OCI-LY1 (cell line): Measurements from ENCODE around the gene ANKRD13B.

Source experiments
- H2AFZ ChIP-seq: fragments of 200-600 bp; sonication (generic), shearing (Covaris generic); 2 replicates; pipeline ENCODE4 v1.6.0; 2014; ENCODE audit warnings: antibody characterized with exemption, mild to moderate bottlenecking, low read length
- H3F3A ChIP-seq: fragments of 200-600 bp; sonication (generic), shearing (Covaris generic); 2 replicates; pipeline ENCODE4 v1.6.0; 2014; ENCODE audit warnings: mild to moderate bottlenecking, antibody characterized with exemption, low read length, moderate library complexity; ENCODE audit not compliant: insufficient read depth
- H3K27ac ChIP-seq: fragments of 200-600 bp; sonication (generic); 2 replicates; pipeline ENCODE4 v1.5.1; 2014; ENCODE audit warnings: low read length, mixed run types, mild to moderate bottlenecking, low read depth; ENCODE audit not compliant: poor library complexity, severe bottlenecking
- H3K27me3 ChIP-seq: fragments of 200-600 bp; sonication (generic); 2 replicates; pipeline ENCODE4 v1.6.0; 2014; ENCODE audit warnings: antibody characterized with exemption, mild to moderate bottlenecking, low read length, moderate library complexity; ENCODE audit not compliant: insufficient read depth
- H3K36me3 ChIP-seq: fragments of 200-600 bp; sonication (generic); 2 replicates; pipeline ENCODE4 v1.6.1; 2014; ENCODE audit warnings: mild to moderate bottlenecking, antibody characterized with exemption, low read length, moderate library complexity, mixed read lengths; ENCODE audit not compliant: insufficient read depth
- H3K4me1 ChIP-seq: fragments of 200-600 bp; sonication (generic); 2 replicates; pipeline ENCODE4 v1.5.1; 2014; ENCODE audit warnings: mild to moderate bottlenecking, low read length, moderate library complexity; ENCODE audit not compliant: insufficient read depth, severe bottlenecking
- H3K4me2 ChIP-seq: fragments of 200-600 bp; sonication (generic), shearing (Covaris generic); 2 replicates; pipeline ENCODE4 v1.6.1; 2014; ENCODE audit warnings: low read length
- H3K4me3 ChIP-seq: fragments of 200-600 bp; sonication (generic); 2 replicates; pipeline ENCODE4 v1.5.1; 2014; ENCODE audit warnings: low read length, low read depth, mild to moderate bottlenecking, mixed read lengths; ENCODE audit not compliant: poor library complexity, severe bottlenecking
- H3K79me2 ChIP-seq: fragments of 200-600 bp; shearing (Covaris generic); 2 replicates; pipeline ENCODE4 v1.6.1; 2016; ENCODE audit warnings: mixed run types, low read length, mixed read lengths; ENCODE audit not compliant: insufficient read depth
- H3K9ac ChIP-seq: fragments of 200-600 bp; sonication (generic), shearing (Covaris generic); 2 replicates; pipeline ENCODE4 v1.6.1; 2014; ENCODE audit warnings: mild to moderate bottlenecking, low read length, mixed read lengths
- H3K9me2 ChIP-seq: fragments of 200-600 bp; sonication (generic), shearing (Covaris generic); 2 replicates; pipeline ENCODE4 v1.6.1; 2014; ENCODE audit warnings: low read depth, mild to moderate bottlenecking, low read length, mixed read lengths
- H3K9me3 ChIP-seq: fragments of 200-600 bp; shearing (Covaris generic); 2 replicates; pipeline ENCODE4 v1.6.1; 2014; ENCODE audit warnings: low read length, mixed read lengths
- H4K20me1 ChIP-seq: fragments of 200-600 bp; sonication (generic), shearing (Covaris generic); 2 replicates; pipeline ENCODE4 v1.6.0; 2016; ENCODE audit warnings: mild to moderate bottlenecking, low read length; ENCODE audit not compliant: insufficient read depth
- CTCF ChIP-seq: fragments of 200-600 bp; sonication (generic), shearing (Covaris generic); IDR thresholded peaks from 2 replicates; pipeline ENCODE4 v1.5.1; 2017; ENCODE audit warnings: mild to moderate bottlenecking, antibody characterized with exemption, low read length, moderate library complexity, mixed read lengths
- EZH2 ChIP-seq: fragments of 200-600 bp; sonication (generic), shearing (Covaris generic); IDR thresholded peaks from 2 replicates; pipeline ENCODE4 v1.8.0; 2017; ENCODE audit warnings: borderline replicate concordance, mixed run types, mild to moderate bottlenecking, antibody characterized with exemption, low read length, moderate library complexity, mixed read lengths

The ANKRD13B gene

DNA sequence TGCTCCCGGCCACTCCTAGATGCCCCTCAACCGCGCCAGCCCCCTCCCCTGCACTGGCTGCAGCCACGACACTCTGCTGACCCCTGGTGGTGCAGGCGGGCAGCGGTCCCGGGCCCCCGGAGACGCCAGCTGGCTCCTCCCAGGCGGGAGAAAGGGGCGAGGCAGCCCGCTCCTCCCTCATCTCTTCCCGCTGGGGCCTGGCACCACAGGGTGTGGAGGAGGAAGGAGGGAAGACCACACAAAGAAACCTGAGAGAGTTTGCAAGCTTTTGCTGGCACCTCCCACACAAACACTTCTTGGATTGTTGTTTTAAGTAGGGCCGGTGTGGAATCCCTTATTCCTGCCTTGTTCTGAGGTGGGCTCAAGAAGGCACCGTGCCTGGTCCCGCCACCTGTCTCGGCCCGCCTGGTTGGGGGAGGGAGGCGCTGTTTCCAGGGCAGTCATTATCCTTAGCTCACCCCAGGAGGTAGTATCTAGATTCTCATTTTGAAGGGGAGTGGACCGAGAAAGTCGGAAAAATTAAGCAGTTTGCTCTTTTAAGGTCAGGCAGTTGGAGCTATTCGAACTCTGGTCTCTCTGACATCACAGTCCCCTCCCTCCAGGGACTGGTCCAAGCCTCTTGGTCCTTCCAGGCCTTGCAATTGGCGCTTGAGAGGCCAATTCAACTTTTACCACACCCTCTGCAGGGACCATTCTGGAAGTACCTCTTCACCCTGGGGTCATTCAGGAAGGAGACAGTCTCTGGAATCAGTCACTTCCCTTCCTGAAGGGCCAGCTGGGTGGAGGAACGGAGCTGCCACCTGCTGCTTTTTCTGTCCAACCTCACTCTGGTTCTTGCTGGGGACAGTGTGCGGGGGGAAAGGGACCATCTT lies 959 bp upstream of the ANKRD13B start:
- Histone ChIP-seq H3K9ac (peak overlapping the region; percentile 93; the same call in 1 of the 2 replicates), H3K4me3 (peak overlapping the region; percentile 85), H3K27me3 (no peaks in the 10 kb centered on the region), H3K79me2 (peaks cover 9% of the 10 kb centered on the region; the same call in 1 of the 2 replicates), H3F3A (no peaks in the 10 kb centered on the region), H3K4me1 (peaks cover 58% of the 10 kb centered on the region), H4K20me1 (no peaks in the 10 kb centered on the region), H2AFZ (no peak overlapping the region), H3K9me2 (no peaks in the 10 kb centered on the region), H3K27ac (peak overlapping the region; percentile 87), H3K4me2 (peak overlapping the region; percentile 99), H3K9me3 (no peaks in the 10 kb centered on the region), H3K36me3 (no peaks in the 10 kb centered on the region)
- TF ChIP-seq EZH2 (no peak), CTCF (peak; percentile 96)

GRCh38 chr17:29593591-29594518 lies 923 bp downstream of the ANKRD13B start:
- H3K36me3 ChIP-seq = no peaks in the 10 kb centered on the region
- peaks cover 41% of the 10 kb centered on the region for H3K4me1 ChIP-seq
- peak overlapping the region; percentile 82 for H3K4me2 ChIP-seq
- no peak overlapping the region for H2AFZ ChIP-seq
- peak overlapping the region; percentile 73 for H3K4me3 ChIP-seq
- H3K27me3 ChIP-seq = no peaks in the 10 kb centered on the region
- TF ChIP-seq CTCF (peak; percentile 28), EZH2 (no peak)
- H4K20me1 ChIP-seq = no peaks in the 10 kb centered on the region
- no peaks in the 10 kb centered on the region for H3K9me3 ChIP-seq
- peak overlapping the region; percentile 65 for H3K9ac ChIP-seq
- no peaks in the 10 kb centered on the region for H3K9me2 ChIP-seq
- no peaks in the 10 kb centered on the region; the same call in 1 of the 2 replicates for H3K79me2 ChIP-seq
- no peaks in the 10 kb centered on the region for H3F3A ChIP-seq
- no peak overlapping the region for H3K27ac ChIP-seq

DNA sequence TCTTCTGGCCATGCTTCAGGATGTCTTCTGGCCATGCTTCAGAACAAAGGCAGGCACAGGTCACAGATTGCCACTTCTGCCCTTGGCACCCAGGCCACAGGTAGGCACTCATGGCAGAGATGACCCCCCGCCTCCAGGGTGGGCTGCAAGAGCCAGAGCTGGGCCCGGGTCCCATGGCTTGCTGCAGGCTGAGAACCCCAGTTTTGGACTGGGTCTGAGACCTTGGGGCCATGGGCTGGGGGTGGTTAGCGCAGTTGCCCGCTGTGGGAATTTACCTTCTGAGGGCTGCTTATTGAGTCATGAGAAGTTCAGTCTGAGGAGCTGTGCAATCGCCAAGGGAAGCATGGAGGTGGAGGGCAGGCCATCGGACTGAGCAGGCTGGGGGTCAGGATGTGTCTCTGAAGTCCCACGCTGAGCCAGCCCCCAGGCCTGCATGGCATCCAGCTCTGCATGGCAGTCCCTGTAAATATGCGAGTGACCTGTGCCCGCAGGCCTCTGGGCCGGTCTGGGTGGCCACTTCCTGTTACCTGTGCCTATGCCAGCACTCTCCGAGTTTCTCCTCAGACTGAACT lies 1.7 kb downstream of the ANKRD13B start:
- Histone ChIP-seq H3K27ac (no peak overlapping the region), H4K20me1 (no peaks in the 10 kb centered on the region), H3K4me1 (peaks cover 41% of the 10 kb centered on the region), H3K27me3 (peaks cover 3% of the 10 kb centered on the region; the same call in 1 of the 2 replicates), H3K9ac (no peak overlapping the region), H3K9me2 (no peaks in the 10 kb centered on the region), H3F3A (no peaks in the 10 kb centered on the region), H3K36me3 (no peaks in the 10 kb centered on the region), H3K4me3 (no peak overlapping the region), H3K9me3 (no peaks in the 10 kb centered on the region), H3K79me2 (no peaks in the 10 kb centered on the region), H2AFZ (no peak overlapping the region), H3K4me2 (peak overlapping the region; percentile 82; the same call in 1 of the 2 replicates)
- TF ChIP-seq CTCF (no peak), EZH2 (no peak)
